PC-3 (cell line): Measurements from ENCODE around the gene EIF3A. TPM values are rescaled to one million over a fixed set of nuclear protein-coding genes. Genes with fewer than 3 reads are reported as not detected.

Experiments used
- total RNA-seq: library from RNA; depleted of rRNA; stranded (reverse); fragments of >200 nt; gene quantifications from 2 replicates; pipeline ENCODE4 v1.2.3, GENCODE V29; 2014; rRNA removed

The EIF3A gene
- total RNA-seq, 1 experiment from 2014 or later = 46.0 TPM

Other genes starting within 250 kb of the EIF3A start
- 5.4 and 6.0 TPM in 2 replicates for gene NANOS1, start 51.1 kb downstream of the EIF3A start, total RNA-seq
- gene DENND10, start 23.3 kb upstream of the EIF3A start, total RNA-seq = 28.2 and 28.9 TPM in 2 replicates
- gene SFXN4, start 84.9 kb upstream of the EIF3A start, total RNA-seq = 23.6 and 32.8 TPM in 2 replicates
- gene PRDX3, start 98.0 kb upstream of the EIF3A start, total RNA-seq = 125 and 153 TPM in 2 replicates
- gene GRK5, start 126.8 kb upstream of the EIF3A start, total RNA-seq = 4.5 and 5.0 TPM in 2 replicates